Stimulated activated CD4-positive, alpha-beta T cell treated with anti-CD3 and anti-CD28 coated beads, Interleukin-15, amount 100 ng/mL, for 1 hour (primary cell): Measurements from ENCODE around the gene RAB33B.
"Not testable (repeated sequence)": the region's sequence is repeated elsewhere in the genome, so short reads cannot be mapped to it uniquely, and the experiment has no call there.

Experiments used
- DNase-seq, 2 donors: peaks; one replicate each; pipeline ENCODE4 v3.0.0-alpha.2; 2020; ENCODE audit warnings: low read depth in 1 of 2, low spot score in 1 of 2

Gene RAB33B

DNA sequence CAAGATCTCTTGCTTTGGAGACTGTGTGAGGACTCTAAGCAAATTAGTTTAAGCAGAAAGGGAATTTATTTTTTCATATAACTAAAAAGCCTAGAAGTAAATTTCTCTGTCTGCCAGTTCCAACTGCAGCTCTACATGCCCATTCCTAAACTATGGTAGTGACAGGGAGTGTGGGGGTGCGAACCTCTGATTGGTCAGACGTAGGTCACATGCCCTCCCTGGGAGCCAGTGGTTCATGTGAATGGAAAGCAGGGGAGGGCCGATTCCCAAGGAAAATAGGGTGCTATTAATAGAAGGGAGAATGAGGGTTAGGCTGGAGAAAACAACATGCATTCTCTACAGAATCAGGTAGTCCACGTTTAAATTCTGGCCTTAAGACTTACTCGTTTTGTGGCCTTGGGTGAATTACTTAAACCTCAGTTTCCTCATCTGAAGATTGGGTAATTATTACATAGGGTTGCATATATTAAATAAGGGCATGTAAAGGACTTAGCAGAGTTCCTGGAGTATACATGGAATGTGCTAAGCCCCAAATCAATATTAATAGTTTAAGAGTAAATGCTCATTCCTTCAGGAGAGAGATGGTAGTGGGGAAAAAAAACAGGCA, 7.2 kb downstream of the RAB33B start:
- DNase-seq = no peak

DNA sequence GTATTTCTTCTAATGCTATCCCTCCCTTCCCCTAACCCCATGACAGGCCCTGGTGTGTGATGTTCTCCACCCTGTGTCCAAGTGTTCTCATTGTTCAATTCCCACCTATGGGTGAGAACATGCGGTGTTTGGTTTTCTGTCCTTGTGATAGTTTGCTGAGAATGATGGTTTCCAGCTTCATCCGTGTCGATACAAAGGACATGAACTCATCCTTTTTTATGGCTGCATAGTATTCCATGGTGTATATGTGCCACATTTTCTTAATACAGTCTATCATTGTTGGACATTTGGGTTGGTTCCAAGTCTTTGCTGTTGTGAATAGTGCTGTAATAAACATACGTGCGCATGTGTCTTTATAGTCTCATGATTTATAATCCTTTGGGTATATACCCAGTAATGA, 10.6 kb downstream of the RAB33B start:
- not testable (repeated sequence) for DNase-seq

DNA sequence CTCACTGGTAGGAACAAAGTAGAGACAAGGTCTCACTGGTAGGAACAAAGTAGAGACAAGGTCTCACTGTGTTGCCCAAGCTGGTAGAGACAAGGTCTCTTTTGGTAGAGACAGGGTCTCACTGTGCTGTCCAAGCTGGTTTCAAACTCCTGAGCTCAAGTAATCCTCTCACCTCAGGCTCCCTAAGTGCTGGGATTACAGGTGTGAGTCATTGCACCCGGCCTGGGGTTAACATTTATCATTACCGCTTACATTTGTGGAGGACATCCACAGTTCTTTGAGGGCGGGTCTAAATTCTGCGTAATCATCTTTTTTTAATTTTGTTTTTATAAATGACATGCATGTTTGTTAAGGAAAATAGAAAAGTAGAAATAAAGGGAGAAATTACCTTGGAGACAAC, 12.0 kb downstream of the RAB33B start:
- no peak for DNase-seq

DNA sequence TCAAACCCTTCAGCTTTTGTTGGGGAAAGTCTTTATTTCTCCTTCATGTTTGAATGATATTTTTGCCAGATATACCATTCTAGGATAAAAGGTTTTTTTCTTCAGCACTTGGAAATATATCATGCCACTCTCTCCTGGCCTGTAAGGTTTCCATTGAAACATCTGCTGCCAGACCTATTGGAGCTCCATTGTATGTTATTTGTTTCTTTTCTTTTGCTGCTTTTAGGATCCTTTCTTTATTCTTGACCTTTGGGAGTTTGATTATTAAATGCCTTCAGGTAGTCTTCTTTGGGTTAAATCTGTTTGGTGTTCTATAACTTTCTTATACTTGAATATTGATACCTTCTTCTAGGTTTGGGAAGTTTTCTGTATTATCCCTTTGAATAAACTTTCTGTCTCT, 14.8 kb downstream of the RAB33B start:
- not testable (repeated sequence) for DNase-seq

DNA sequence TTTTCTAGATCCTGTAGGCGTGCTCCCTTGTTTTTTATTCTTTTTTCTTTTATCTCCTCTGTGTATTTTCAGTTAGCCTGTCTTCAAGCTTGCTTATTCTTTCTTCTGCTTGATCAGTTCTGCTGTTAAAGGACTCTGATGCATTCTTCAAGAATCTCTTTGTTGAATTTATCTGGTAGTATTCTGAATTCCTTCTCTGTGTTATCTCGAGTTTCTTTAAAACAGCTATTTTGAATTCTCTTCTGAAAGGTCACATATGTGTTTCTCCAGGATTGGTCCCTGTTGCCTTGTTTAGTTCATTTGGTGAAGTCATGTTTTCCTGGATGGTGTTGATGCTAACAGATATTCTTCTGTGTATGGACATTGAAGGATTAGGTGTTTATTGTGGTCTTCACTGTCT, 15.3 kb downstream of the RAB33B start:
- DNase-seq = no peak

DNA sequence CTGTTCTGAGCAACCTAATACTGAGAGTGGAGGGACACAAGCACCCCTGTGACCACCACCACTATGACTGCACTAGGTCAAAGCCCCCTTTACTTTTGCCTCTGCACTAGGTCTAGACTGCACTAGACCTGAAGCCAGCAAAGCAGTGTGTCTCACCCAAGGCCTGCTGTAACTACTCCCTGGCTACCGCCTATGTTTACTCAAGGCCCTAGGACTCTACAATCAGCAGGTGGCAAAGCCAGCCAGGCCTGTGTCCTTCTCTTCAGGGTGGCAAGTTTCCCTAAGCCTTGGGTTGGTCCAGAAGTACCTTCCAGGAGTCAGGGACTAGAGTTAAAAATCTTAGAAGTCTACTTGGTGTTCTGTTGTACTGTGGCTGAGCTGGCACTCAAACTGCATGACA, 15.9 kb downstream of the RAB33B start:
- no peak for DNase-seq

DNA sequence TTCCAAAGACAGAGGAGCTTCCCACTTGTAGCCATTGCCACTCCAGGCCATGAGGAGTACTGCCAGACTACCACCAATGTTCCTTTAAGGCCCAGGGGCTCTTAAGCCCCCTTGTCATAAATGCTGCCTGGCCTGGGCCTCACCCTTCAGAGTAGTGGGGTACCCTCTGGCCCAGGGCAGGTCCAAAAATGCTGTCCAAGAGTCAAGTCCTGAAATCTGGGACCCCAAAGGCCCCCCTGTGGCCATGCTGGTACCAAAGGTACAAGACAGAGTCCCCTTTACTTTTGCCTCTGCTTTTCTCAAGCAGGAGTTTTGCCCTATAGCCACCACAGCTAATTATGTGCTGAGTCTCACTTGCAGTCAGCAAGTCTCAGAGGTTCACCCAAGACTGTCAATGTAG, 16.4 kb downstream of the RAB33B start:
- DNase-seq = no peak

DNA sequence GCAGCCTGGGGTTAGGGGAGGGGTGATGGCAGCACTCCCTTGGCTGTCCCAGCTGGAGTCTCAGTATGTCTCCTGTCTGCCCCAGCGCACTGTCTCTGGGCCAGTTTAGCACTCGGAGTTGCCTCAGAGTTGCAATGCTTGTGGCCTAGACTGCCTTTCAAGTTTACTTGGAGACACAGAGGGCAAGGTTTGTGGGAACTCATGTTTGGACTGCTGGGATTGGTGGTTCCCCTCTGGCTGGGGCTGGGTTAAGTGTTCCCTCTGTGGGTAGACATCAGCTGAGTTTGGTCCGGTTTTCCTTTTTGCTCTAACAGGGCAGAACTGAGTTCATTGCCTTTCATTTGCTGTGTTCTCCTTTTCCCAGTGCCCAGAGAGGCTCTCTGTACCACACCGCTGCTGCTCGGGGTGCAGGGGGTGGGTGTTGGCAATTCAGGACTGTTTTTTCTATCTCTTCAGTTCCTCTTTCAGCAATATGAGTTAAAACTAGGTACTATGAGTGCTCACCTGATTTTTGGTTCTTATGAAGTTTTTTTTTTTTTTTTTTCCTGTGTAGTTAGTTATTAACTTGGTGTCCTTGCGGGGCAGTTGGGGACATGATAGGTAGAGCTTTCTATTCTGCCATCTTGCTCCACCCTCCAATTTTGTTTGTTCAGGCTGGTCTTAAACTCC, 17.2 kb downstream of the RAB33B start:
- no peak for DNase-seq

DNA sequence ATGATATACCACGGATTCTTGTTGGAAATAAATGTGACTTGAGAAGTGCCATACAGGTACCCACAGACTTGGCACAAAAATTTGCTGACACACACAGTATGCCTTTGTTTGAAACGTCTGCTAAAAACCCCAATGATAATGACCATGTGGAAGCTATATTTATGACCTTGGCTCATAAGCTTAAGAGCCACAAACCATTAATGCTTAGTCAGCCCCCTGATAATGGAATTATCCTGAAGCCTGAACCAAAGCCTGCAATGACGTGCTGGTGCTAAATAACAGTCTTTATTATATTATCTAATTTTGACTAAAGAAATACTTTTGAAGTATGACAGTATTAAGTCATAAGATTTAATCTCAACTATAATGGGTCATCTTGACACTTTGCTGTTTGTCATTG, 18.9 kb downstream of the RAB33B start:
- DNase-seq = no peak

DNA sequence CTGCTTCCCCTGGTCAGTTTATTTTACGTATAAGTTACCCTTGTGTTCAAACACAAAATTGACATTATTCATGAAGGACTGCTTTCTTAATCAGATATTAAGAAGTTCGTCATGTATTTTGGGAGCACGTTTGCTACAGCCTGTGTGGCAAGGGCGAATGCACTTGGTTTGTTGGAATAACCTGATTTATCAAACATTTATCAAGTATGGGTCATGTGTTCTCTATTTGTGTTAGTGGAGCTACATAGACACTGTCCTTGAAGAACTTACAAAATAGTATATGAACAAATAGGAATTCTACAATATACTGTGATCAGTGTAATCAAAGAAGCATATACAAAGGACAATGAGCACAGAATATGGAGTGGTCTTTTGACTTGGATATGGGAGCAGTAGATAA, 22.4 kb downstream of the RAB33B start:
- DNase-seq = no peak

DNA sequence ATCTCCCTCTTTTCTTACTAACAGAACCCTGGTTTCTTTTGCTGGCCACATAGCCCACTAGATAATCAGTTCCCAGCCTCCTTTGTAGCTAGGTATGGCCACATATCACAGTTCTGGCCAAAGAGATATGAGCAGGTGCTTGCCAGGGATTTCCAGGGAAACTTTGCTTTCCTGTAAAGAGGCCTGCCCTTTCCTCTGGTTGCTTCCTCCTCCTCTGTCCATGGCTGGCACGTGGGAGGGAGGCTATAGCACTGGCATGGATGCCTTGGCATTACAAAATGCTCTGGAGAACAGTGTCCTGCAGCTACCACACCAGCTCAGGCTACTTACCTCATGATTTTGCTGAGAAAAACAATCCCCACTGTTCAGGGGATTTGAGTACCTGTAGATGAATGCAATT, 27.5 kb downstream of the RAB33B start:
- no peak for DNase-seq

DNA sequence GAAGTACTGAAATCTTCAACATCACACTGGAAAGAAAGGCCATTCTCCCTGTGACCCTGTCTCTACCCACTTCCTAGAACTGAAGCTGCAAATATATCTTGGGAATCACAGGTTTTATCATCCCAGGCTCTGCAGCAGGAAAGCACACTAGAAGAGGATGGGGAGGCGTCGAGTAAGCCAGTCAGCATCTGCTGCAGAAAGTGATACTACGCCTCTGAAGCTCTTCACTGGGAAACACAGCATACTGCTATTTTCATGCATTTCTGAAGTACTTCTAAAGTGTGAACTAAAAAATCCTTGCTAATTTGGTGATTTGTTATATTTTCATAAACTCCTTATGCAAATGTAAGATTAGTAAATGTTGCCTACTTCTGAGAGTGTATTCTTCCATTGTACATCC, 29.1 kb downstream of the RAB33B start:
- DNase-seq = no peak

DNA sequence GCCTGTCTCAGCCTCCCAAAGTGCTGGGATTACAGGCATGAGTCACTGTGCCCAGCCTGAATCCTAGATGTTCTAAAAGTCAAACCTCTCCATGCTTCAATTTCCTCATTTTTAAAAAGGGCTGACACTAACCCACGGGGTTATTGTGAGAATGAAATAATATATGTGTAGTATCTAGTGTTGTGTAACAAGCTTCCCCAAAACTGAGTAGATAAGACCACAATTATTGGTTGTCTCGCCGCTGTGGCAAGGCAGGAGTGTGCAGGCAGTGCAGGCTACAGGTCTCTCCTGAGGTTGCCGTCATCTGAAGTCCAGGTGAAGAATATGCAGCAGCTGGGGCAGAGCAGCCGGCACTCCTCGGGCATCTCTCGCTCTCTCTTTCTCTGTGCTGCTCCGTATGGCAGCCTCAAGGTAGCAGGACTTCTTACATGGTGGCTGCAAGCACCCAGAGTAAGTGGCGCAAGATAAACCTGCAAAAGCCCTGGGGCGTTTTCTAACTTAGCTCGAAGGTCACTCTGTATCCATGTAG, 30.9 kb downstream of the RAB33B start:
- DNase-seq = no peak

DNA sequence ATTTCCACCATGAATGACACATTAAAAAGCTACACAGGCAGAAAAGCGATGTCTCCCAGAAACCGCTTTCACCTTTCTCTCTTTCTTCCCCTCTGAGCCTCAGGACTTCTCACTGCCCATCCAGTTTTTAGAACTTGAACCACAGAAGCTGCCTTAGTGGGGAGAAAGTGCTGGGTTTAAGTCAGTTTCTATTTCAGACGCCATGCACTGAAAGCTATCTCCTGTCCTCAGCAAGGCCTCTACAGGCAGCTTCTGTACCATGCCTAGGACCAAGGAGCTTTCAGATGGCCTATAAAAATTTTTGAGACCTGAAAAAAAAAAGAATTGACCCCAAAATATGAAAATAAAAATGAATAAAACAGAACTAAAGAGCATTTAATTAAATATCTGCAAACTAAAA, 34.5 kb downstream of the RAB33B start:
- DNase-seq = no peak

DNA sequence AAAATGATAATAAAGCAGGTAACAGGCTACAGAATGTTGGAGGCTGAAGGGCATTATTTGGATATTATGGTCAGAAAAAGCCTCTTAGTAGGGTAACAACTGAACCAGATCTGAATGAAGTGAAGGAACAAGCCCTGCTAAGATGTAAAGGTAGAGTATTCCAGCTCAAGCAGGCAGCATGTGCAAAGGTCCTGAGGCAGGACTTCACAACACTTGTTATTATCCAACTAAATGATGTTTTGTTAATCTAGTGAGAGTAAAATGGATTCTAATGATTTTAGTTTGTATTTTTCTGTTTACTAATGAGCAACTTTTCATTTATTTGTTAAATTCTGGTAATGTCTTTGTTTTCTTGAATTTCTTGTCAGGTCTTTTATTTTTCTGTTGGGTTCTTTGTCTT, 35.7 kb downstream of the RAB33B start:
- DNase-seq = no peak

DNA sequence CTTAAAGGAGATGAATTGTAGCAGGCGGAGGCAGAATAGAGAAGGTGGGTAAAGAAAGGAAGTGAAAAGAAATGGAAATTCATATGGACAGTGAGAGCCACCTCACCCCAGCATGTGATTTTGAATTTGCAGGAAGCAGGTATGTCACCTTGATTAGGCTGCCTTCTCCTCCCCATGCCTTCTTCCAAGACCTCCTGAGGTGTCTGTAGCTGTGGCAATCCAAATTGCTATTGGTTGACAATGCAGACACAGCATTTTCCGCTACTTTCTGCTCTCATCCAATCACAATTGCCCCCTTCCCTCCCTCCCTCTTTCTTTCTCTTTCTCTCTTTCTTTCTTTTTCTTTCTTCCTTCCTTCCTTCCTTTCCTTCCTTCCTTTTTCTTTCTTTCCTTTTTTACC, 38.5 kb downstream of the RAB33B start:
- DNase-seq = no peak

DNA sequence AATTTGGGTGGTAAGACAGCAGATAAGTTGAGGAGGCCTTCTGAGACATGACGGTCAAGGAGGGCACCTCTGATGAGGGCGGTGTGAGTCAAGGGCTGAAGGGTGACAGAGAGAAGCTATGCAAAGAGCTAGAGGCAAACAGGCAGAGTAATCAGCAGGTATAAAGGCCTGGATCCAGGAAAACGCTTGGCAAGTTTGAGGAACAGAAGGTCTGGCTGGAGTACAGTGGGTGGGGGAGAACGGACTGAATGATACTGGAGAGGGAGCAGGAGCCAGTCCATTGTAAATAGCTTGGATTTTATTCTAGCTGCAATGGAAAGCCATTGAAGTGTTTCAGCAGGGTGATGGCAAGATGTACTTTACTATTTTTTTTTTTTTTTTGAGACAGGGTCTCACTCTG, 39.3 kb downstream of the RAB33B start:
- no peak for DNase-seq

DNA sequence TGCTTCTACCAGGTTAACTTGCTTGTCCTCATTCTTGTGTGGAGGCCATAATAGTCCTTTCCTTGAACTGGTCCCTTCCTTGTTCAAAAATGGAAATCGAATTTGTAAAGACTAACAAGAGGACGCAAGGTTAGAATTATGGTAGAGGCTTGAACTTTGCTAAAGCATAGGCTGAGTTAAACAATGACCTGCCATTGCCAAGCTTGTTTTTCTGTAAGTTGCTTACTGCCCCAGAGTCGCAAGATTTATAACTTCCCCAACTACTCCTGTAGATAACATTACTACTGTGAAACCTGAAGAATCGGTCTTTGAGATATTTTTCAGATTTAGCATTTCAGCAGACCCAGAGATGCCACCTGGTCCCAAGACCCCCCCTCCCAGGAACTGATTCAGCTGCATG, 45.3 kb downstream of the RAB33B start:
- no peak for DNase-seq

DNA sequence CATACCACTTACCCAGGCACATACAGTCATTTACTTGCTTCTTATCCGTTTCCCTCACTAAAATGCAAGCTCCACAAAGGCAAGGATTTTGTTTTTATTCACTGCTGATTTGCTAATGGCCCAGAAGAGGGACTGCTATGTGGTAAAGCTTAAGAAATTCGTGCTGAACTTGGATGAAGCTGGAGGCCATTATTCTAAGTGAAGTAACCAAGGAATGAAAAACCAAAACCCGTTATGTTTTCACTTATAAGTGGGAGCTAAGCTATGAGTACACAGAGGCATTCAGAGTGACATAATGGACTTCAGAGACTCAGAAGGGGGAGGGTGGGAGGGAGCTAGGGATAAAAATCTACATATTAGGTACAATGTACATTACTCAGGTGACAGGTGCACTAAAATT, 47.2 kb downstream of the RAB33B start:
- no peak for DNase-seq

DNA sequence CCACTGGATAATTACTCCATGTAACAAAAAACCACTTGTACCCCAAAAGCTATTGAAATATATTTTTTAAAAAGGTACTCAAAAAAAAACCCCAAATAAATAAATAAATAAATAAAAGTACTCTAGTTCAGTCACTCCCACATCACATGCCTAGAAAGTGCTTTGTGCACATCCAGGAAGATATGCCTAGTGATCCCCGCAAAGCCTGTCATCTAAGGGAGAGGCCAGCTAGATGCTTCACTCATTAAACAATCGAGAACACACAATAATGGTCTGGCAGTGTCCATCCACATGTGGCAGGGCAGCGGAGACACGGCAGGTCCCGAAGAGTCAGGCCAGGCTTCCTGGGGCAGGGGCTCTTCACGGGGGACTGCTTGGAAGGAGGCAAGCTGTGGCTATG, 47.6 kb downstream of the RAB33B start:
- DNase-seq = no peak

DNA sequence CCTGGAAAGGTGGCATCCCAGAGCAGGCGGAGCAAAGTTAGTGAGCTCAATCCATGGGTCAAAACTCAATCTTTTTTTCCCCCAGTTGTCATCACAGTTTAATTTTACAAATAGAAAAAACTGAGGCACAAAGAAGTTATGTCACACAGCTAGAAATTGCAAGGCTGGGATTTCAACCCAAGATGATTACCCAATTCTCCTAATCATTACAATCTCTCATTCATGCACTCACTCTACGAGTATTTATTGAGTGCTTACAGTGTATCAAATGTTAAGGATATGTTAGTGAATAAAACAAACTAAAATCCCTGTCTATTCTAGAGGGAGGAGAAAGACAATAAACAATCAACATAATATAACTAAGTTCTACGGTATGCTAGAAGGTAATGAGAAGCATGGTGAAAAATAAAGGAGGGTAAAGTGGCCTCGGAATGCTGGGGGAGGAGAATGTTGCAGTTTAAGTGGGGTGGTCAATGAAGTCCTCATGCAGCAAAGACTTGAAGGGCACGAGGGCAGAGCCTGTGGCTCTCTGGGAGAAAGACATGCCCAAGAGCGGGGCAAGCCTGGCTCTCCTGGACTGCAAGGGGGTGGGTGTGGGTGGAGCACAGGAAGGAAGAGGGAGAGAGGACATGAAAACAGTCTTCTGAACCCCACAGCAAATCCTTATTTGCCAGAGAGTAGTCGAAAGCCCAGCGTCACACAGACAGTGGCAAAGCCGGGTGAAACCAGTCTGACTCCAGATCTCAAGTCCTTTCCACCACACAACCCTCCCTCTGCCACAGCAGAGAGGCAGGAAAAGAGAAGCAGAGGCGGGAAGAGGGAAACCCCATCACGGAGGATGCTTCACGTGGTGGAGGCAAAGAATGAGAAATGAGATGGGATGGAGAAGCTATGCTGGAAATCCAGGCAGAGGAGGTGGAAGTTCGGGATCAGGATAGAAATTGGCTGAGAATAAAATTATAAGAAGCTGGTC, 48.3 kb downstream of the RAB33B start:
- DNase-seq = no peak

DNA sequence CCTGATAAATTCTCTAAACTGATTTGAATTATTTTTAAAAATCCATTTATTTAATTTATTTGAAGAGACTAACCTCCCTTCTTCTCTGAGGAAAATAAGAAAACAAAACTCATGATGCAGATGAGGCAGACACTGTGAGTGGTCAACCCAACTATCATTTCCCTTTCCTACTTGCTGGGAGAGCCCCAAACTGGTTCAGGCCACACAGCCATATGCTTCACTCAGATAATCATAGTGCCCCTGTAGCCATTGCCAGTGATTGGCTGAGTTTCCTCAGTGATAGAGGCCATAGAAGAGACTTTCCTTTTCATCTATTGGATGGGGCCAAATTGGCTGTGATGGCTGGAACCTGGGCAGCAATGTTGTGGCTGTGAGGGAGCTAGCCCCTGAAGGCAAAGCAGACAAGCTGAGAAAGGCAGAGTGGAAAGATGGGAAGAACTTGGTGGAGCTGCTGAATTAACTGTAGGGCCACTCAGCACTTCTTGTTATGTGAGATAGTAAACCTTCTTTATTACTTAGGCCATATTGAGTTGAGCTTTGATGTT, 49.8 kb downstream of the RAB33B start:
- no peak for DNase-seq
